ENCODE measurements around the gene ZNF346. TPM values are rescaled to one million over a fixed set of nuclear protein-coding genes. Genes with fewer than 3 reads are reported as not detected.
A peak's percentile ranks its signal among the peaks of the same experiment; 100 is the strongest.

ZNF346 gene
- total RNA-seq, 1 experiment from 2014 or later = 32.5 TPM

DNA sequence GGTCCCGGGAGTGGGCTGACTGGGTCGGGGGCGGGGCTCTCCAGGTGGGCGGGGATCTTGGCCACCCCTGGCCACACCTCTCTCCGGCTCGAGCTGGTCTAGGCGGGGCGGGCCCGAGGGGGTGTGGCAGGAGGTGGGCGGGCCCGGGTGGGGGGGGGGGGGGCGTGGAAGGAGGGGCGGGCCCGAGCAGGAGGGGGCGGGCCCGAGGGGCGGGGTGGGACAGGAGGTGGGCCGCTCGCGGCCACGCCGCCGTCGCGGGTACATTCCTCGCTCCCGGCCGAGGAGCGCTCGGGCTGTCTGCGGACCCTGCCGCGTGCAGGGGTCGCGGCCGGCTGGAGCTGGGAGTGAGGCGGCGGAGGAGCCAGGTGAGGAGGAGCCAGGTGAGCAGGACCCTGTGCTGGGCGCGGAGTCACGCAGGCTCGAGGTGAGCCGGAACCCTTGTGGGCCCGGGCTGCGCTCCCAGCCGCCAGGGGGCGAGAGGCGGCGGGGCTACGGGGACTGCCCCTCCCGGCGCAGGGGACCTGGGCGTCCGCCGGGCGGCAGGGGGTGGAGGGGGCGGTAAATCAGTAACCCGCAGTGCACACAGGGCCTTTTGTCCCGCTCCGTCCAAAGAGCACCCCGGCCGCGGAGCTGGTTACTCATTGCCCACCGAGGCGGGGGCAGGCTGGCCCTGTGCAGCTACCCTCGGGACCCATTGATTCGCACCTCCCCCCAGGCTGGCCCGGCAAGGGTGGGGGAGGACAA lies 64.3 kb downstream of the ZNF346 start, which contains the start of gene FGFR4:
Gene FGFR4, plus strand, starts transcription at position 262 of the 744 bp plus-strand sequence. CDS start 2,688 bp downstream, outside the sequence.
- intact Hi-C loops (cut with micrococcal nuclease) = no loop called here
- DNase-seq (ENCODE audit: unreplicated experiment) = peak; percentile 80
- peaks cover 7% of the 10 kb centered on the region for H3K36me3 Mint-ChIP-seq (ENCODE audit: insufficient read depth, unreplicated experiment)
- peaks cover 22% of the 10 kb centered on the region for H3K27me3 Mint-ChIP-seq (ENCODE audit: insufficient read depth, unreplicated experiment)
- no peak within 1 kb of the TSS for H3K27ac Mint-ChIP-seq (ENCODE audit: low read depth, unreplicated experiment)
- POLR2A ChIA-PET = interaction anchor here (0.7 to 1.4 kb wide), 4 partner anchors 13 to 42 kb away, joined by 3 read pairs; no protein-coding TSS in a partner anchor
- TF ChIP-seq, protein P1, sequence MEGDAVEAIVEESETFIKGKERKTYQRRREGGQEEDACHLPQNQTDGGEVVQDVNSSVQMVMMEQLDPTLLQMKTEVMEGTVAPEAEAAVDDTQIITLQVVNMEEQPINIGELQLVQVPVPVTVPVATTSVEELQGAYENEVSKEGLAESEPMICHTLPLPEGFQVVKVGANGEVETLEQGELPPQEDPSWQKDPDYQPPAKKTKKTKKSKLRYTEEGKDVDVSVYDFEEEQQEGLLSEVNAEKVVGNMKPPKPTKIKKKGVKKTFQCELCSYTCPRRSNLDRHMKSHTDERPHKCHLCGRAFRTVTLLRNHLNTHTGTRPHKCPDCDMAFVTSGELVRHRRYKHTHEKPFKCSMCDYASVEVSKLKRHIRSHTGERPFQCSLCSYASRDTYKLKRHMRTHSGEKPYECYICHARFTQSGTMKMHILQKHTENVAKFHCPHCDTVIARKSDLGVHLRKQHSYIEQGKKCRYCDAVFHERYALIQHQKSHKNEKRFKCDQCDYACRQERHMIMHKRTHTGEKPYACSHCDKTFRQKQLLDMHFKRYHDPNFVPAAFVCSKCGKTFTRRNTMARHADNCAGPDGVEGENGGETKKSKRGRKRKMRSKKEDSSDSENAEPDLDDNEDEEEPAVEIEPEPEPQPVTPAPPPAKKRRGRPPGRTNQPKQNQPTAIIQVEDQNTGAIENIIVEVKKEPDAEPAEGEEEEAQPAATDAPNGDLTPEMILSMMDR (IDR thresholded peaks at IDR 0.05; ENCODE audit: unreplicated experiment) = peak; percentile 59
- H3K4me3 Mint-ChIP-seq (ENCODE audit: unreplicated experiment) = peak within 1 kb of the TSS; percentile 24
- H3K4me1 Mint-ChIP-seq (ENCODE audit: insufficient read depth, unreplicated experiment) = peaks cover 7% of the 10 kb centered on the region
- CTCF ChIA-PET = interaction anchor here (0.6 to 6.5 kb wide), 9 partner anchors 9 to 364 kb away, joined by 3 to 91 read pairs (median 3); no protein-coding TSS in a partner anchor
- no peaks in the 10 kb centered on the region for H3K9me3 Mint-ChIP-seq (ENCODE audit: unreplicated experiment)
- no TSS peak for BruUV-seq (replicated peaks)

DNA sequence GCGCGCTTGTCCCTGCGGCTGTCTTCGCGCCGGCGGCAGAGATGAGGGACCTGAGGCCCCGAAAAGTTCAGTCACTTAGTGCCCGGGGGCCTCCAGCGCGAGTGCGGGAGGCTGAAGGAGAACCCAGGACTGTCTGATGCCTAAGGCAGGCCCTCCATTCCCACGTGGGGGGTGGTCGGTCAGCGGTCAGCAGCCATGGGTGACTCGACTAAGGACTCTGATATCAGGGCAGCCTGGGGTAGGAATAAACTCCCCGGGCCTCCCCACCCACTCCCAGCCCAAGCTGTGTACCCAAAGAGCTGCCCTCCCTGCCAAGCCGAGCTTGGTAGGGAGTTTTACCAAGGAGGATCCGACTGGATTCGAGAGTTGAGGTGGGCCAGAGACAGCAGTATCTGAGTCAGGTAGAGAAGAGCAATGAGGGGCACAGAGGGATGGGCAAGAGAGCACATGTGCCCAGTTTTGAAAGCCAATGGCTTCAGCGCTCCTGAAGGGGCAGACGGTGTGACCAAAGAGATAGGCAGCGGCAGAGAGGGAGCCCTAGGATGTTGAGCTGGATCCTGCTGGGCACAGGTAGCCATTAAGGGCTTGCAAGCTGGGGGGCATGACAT lies 65.0 kb downstream of the ZNF346 start:
- no peak overlapping the region for H3K27ac Mint-ChIP-seq (ENCODE audit: low read depth, unreplicated experiment)

GRCh38 chr5:177089127-177089526 lies 66.6 kb downstream of the ZNF346 start:
- no peak for DNase-seq (ENCODE audit: unreplicated experiment)
- TF ChIP-seq, protein P1 (IDR thresholded peaks at IDR 0.05; ENCODE audit: unreplicated experiment) = no peak
- H3K9me3 Mint-ChIP-seq (ENCODE audit: unreplicated experiment) = no peaks in the 10 kb centered on the region
- H3K4me1 Mint-ChIP-seq (ENCODE audit: insufficient read depth, unreplicated experiment) = peaks cover 7% of the 10 kb centered on the region
- CTCF ChIA-PET = interaction anchor here (1.2 to 1.4 kb wide), 3 partner anchors 11 to 23 kb away, joined by 4 to 9 read pairs (median 6); no protein-coding TSS in a partner anchor
- intact Hi-C loops (cut with micrococcal nuclease) = no loop called here
- no peak overlapping the region for H3K27ac Mint-ChIP-seq (ENCODE audit: low read depth, unreplicated experiment)
- peaks cover 7% of the 10 kb centered on the region for H3K36me3 Mint-ChIP-seq (ENCODE audit: insufficient read depth, unreplicated experiment)
- BruUV-seq (replicated peaks) = no TSS peak
- H3K27me3 Mint-ChIP-seq (ENCODE audit: insufficient read depth, unreplicated experiment) = peaks cover 3% of the 10 kb centered on the region
- POLR2A ChIA-PET = no interaction called here
- no peak overlapping the region for H3K4me3 Mint-ChIP-seq (ENCODE audit: unreplicated experiment)

More for the DNA sequence above, 65.0 kb downstream of the ZNF346 start:
- CTCF ChIA-PET = interaction anchor here (0.6 to 6.5 kb wide), 6 partner anchors 14 to 365 kb away, joined by 3 to 91 read pairs (median 3); no protein-coding TSS in a partner anchor
- Mint-ChIP-seq H3K9me3 (ENCODE audit: unreplicated experiment) (no peaks in the 10 kb centered on the region), H3K4me3 (ENCODE audit: unreplicated experiment) (no peak overlapping the region), H3K4me1 (ENCODE audit: insufficient read depth, unreplicated experiment) (peaks cover 7% of the 10 kb centered on the region), H3K27me3 (ENCODE audit: insufficient read depth, unreplicated experiment) (peaks cover 19% of the 10 kb centered on the region), H3K36me3 (ENCODE audit: insufficient read depth, unreplicated experiment) (peaks cover 7% of the 10 kb centered on the region)
- no TSS peak for BruUV-seq (replicated peaks)
- no peak for DNase-seq (ENCODE audit: unreplicated experiment)
- TF ChIP-seq, protein P1 (IDR thresholded peaks at IDR 0.05; ENCODE audit: unreplicated experiment) = no peak
- POLR2A ChIA-PET = interaction anchor here (1.1 kb wide), 1 partner anchor 43 kb away, joined by 3 read pairs; no protein-coding TSS in a partner anchor
- intact Hi-C loops (cut with micrococcal nuclease) = no loop called here
